GM12865 (cell line): ENCODE results near the gene PRKCA.

Experiments
- DNase-seq: peaks from one replicate; pipeline ENCODE4 v3.0.0; 2010; ENCODE audit warnings: low read depth
- H3K4me3 ChIP-seq: 2 replicates; pipeline ENCODE4 v1.5.1; 2011; ENCODE audit warnings: mild to moderate bottlenecking, low read depth, low read length, control low read depth
- CTCF ChIP-seq: IDR thresholded peaks from 2 replicates; pipeline ENCODE4 v1.5.1; 2011; ENCODE audit warnings: low read length, control low read depth, low read depth, inconsistent platforms; ENCODE audit not compliant: insufficient read depth; ENCODE audit errors: missing control alignments

PRKCA gene

GRCh38 chr17:66509926-66510325, 207.5 kb downstream of the PRKCA start:
- no peak for DNase-seq
- H3K4me3 ChIP-seq = no peak overlapping the region
- no peak for TF ChIP-seq CTCF

- TF ChIP-seq CTCF = no peak
Observed at GRCh38 chr17:66511135-66511534, 208.7 kb downstream of the PRKCA start.

GRCh38 chr17:66514227-66514806, 211.9 kb downstream of the PRKCA start:
- no peak overlapping the region for H3K4me3 ChIP-seq
- TF ChIP-seq CTCF = no peak
- no peak for DNase-seq

More at GRCh38 chr17:66511135-66511534, 208.7 kb downstream of the PRKCA start:
- no peak for DNase-seq
- no peak overlapping the region for H3K4me3 ChIP-seq

- no peak for TF ChIP-seq CTCF
- DNase-seq = no peak
Observed at GRCh38 chr17:66515974-66516373, 213.6 kb downstream of the PRKCA start.

GRCh38 chr17:66517336-66518009, 215.1 kb downstream of the PRKCA start:
- TF ChIP-seq CTCF = no peak
- DNase-seq = no peak
- H3K4me3 ChIP-seq = no peak overlapping the region

More at GRCh38 chr17:66515974-66516373, 213.6 kb downstream of the PRKCA start:
- H3K4me3 ChIP-seq = no peak overlapping the region

- DNase-seq = no peak
- H3K4me3 ChIP-seq = no peak overlapping the region
- TF ChIP-seq CTCF = no peak
Observed at GRCh38 chr17:66518108-66518507, 215.7 kb downstream of the PRKCA start.
